GM06990 (cell line): ENCODE results near the gene CCDC82.

Experiments
- DNase-seq: peaks from one replicate; pipeline ENCODE4 v3.0.0-alpha.2; 2011; ENCODE audit not compliant: insufficient read length; ENCODE audit errors: extremely low read depth
- H3K27me3 ChIP-seq: replicated peaks from 2 replicates; pipeline ENCODE4 v1.6.0; 2011; ENCODE audit warnings: low read length; ENCODE audit not compliant: control insufficient read depth, insufficient read depth
- H3K36me3 ChIP-seq: 2 replicates; pipeline ENCODE4 v1.5.1; 2011; ENCODE audit warnings: low read length; ENCODE audit not compliant: control insufficient read depth, insufficient read depth
- H3K4me3 ChIP-seq: replicated peaks from 2 replicates; pipeline ENCODE4 v1.5.1; 2011; ENCODE audit warnings: low read depth, mild to moderate bottlenecking, control low read depth, low read length
- CTCF ChIP-seq: IDR thresholded peaks from 2 replicates; pipeline ENCODE4 v1.5.1; 2011; ENCODE audit warnings: low read length, control low read depth, mild to moderate bottlenecking, inconsistent platforms; ENCODE audit not compliant: insufficient read depth, poor library complexity, severe bottlenecking

Gene CCDC82

GRCh38 chr11:96322775-96323641, 66.7 kb downstream of the CCDC82 start:
- no peak for DNase-seq
- Histone ChIP-seq H3K27me3 (no peaks in the 10 kb centered on the region), H3K4me3 (no peak overlapping the region), H3K36me3 (no peaks in the 10 kb centered on the region)
- no peak for TF ChIP-seq CTCF

- Histone ChIP-seq H3K27me3 (no peaks in the 10 kb centered on the region), H3K36me3 (no peaks in the 10 kb centered on the region), H3K4me3 (no peak overlapping the region)
- TF ChIP-seq CTCF: no peak
- DNase-seq: no peak
These were observed 68.6 kb downstream of the CCDC82 start for GRCh38 chr11:96321091-96321490.

- Histone ChIP-seq H3K27me3 (no peaks in the 10 kb centered on the region), H3K36me3 (no peaks in the 10 kb centered on the region), H3K4me3 (no peak overlapping the region)
- no peak for DNase-seq
- TF ChIP-seq CTCF: no peak
These were observed 69.6 kb downstream of the CCDC82 start for GRCh38 chr11:96319898-96320656.

GRCh38 chr11:96318850-96319249, 70.9 kb downstream of the CCDC82 start:
- no peaks in the 10 kb centered on the region for H3K36me3 ChIP-seq

GRCh38 chr11:96318399-96318798, 71.3 kb downstream of the CCDC82 start:
- H3K27me3 ChIP-seq: no peaks in the 10 kb centered on the region
- no peak overlapping the region for H3K4me3 ChIP-seq
- no peak for DNase-seq
- H3K36me3 ChIP-seq: no peaks in the 10 kb centered on the region
- TF ChIP-seq CTCF: no peak

More at GRCh38 chr11:96318850-96319249, 70.9 kb downstream of the CCDC82 start:
- TF ChIP-seq CTCF: no peak
- Histone ChIP-seq H3K4me3 (no peak overlapping the region), H3K27me3 (no peaks in the 10 kb centered on the region)
- DNase-seq: no peak
